Kidney capillary endothelial cell (primary cell): ENCODE measurements around the gene SCG2.
"Not testable (repeated sequence)": the region's sequence is repeated elsewhere in the genome, so short reads cannot be mapped to it uniquely, and the experiment has no call there.

ENCODE experiments used
- DNase-seq: peaks from one replicate; pipeline ENCODE4 v3.0.0-alpha.2; 2018; ENCODE audit warnings: low spot score

SCG2 gene

GRCh38 chr2:223611061-223611460, 8.9 kb upstream of the SCG2 start:
- no peak for DNase-seq

GRCh38 chr2:223607476-223607875, 5.3 kb upstream of the SCG2 start:
- no peak for DNase-seq

- DNase-seq: no peak
Observed at GRCh38 chr2:223606946-223607345, 4.8 kb upstream of the SCG2 start.

- DNase-seq: no peak
Observed at GRCh38 chr2:223604231-223604630, 2.1 kb upstream of the SCG2 start.

DNA sequence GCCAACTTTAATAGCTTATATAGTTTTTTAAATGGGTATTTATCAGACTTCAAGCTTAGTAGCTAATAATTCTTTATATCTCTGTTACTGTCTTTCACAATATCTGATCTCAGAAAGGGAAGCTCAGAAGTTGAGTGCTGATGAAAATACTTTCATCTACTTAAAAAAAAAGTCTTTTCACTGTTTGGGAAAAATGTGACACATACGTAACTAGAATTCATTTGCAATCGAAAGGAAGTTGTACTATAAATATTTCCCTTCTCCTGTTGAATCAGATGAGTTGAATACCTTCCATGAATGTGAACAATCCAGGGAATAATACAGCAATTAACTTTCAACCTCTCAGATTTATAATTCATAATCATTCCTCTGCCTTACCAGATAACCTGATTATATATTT, 811 bp upstream of the SCG2 start:
- no peak for DNase-seq

DNA sequence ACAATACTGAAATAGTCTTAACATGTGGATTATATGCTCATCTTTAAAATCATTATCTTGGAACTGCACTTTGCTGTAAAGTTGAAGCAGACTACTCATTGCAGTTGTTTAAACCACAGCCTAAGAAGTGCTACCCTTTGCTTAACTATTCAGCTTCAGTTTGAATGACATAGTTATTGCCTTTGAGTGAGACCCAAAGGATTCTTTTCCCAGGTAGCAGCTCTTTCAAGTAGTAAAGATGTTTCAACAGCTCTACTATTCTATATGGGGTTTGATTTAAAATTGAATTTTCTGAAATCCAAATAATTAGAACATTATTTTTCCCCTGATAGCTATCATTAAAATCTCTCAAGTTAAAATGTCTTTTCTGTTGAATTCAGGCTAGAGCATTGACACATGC, 1.1 kb downstream of the SCG2 start:
- DNase-seq: no peak

- no peak for DNase-seq
Observed at GRCh38 chr2:223599640-223600380, 2.4 kb downstream of the SCG2 start.

DNA sequence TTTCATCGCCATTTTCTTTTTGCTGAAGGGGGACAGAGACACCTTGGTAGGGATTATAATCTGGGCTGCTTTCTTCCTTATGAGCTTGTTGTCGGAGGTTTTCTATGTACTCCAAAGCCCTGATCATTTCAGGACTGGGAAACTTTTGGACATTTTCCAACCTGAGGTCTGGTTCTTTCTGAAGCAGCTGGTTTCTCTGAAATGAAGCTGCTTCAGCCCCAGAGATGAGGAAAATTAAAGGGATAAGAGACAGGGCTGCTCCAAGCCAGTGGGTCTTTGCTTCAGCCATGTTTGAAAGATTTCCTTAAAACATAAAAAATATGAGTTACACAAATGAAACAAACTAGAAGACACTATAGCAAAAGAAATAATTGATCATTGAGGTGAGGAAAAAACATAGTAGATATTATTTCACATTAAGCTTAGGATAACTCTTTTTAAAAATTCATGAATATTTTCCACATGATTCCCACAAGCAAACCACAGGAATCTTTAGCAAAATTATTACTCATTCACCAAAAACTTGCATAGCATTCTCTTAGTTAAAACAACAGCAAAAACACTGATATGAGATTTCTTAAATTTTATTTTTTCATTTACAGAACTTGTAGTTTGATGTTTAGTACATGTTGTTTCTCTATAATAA, 3.0 kb downstream of the SCG2 start:
- DNase-seq: no peak

GRCh38 chr2:223597076-223597475, 5.1 kb downstream of the SCG2 start:
- DNase-seq: no peak

DNA sequence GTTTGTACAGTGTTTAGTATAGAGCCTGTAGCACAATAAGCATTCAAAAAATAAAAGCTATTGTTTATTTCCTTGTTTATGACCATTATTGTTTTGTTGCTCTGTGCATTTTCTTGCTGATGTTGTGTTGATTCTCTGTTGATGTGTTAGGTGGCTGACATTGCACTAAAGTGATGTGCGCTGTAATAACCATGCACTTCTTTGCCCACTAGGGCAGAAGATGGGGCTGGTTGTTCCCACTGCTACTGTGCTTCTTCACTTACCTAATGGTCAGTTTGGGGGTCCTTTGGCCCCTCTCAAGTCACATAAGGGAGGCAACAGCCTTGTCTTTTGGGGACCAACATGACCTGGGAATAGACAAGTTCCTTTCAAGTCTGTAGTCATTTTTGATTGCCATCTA, 6.0 kb downstream of the SCG2 start:
- DNase-seq: no peak

GRCh38 chr2:223594831-223595230, 7.3 kb downstream of the SCG2 start:
- DNase-seq: no peak

GRCh38 chr2:223594259-223594658, 7.9 kb downstream of the SCG2 start:
- no peak for DNase-seq

DNA sequence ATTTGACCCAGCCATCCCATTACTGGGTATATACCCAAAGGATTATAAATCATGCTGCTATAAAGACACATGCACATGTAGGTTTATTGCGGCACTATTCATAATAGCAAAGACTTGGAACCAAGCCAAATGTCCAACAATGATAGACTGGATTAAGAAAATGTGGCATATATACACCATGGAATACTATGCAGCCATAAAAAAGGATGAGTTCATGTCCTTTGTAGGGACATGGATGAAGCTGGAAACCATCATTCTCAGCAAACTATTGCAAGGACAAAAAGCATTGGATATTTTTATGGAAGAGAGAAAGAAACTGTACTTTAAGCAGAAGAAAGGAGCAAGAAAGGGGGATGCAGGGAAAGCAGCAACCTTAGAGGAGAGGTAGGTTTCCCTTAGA, 9.5 kb downstream of the SCG2 start:
- not testable (repeated sequence) for DNase-seq

- DNase-seq: no peak
Observed at GRCh38 chr2:223591596-223591995, 10.6 kb downstream of the SCG2 start.

DNA sequence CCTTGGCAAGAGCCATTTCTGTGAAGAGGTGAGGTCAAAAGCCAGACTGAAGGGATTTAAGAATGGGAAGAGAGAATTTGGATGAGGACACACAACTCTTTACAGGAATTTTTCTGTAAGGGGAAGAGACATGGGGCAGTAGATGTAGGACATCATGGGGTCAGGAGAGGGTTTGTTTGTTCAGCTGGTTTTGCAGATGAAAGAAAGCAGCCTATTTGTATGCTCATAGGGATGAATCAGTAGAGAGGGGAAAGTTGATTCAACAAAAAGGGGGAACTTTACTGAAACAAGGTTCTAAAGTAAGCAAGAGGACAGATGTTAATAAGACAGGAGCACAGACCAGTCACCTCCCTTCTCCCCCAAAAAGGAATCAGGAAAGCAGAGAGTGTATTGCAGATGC, 11.2 kb downstream of the SCG2 start:
- DNase-seq: no peak

DNA sequence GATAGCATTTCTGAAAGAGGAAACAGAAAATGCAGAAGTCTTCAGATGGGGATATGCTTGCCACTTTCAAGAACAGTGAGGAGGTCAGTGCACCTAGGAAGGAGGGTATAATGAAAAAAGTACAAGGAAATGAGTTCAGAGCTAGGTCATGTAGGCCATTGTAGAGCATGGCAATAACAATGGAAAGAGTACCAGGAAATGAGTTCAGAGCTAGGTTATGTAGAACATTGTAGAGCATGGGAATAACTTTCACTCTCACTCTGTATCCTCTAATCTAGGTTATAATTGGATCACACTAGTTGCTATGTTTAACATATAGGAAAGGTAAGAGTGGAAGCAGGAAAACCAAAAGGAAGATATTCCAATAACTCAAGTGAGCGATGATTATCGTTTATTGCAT, 12.3 kb downstream of the SCG2 start:
- peak; percentile 56 for DNase-seq

DNA sequence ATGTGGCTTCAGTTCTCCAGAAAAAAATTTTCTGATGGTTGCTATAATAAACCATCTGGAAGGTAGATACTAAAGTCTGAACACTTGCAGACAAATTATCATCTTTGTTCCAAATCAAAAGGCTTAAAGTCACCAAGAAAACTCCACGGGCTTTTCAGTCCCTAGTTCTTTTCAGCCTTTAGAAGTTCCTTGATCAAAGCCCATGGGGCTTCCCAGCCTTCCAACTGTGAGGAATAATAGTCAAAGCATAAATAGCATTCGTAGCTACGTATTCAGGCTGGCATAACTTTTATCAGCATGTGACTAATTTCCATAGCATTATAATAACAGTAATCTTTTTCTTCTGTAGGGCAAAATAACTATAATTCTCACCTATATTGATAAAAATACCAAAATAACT, 13.9 kb downstream of the SCG2 start:
- DNase-seq: no peak

DNA sequence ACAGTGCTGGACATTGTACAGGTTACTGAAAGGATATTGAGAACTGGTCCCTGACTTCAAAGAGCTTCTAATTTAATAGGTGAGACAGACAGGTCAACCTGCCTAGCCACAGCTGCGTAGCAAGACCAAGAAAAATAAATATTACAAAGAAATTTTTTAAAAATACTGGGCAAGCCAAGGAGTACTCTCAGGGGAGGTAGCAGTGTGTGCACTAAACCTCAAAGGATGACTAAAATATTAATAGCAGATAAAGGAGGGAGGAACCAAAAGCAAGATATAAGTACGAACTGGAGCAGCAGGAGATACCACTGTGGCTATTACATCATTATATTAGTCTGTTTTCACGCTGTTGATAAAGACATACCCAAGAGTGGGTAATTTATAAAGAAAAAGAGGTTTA, 14.9 kb downstream of the SCG2 start:
- no peak for DNase-seq

GRCh38 chr2:223586261-223586660, 15.9 kb downstream of the SCG2 start:
- no peak for DNase-seq

DNA sequence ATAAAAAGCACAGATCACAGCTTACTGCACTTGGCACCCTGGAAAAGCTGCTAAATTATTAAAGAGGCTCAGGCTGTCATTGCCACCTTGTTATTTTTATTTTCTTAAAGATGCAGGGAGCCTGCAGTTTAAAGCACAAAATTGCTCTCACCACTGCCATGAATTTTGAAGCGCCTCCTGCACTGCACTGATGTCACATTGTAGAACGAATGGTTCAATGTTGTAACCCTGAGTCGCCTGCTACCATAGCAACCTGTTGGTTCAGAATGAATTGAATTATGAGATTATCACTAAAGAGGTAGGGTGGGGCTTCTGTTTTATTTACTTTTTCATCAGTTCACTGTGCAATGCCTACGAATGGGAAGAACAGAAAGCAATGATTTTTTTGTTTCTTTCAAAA, 16.5 kb downstream of the SCG2 start:
- no peak for DNase-seq

GRCh38 chr2:223582001-223582400, 20.2 kb downstream of the SCG2 start:
- no peak for DNase-seq

DNA sequence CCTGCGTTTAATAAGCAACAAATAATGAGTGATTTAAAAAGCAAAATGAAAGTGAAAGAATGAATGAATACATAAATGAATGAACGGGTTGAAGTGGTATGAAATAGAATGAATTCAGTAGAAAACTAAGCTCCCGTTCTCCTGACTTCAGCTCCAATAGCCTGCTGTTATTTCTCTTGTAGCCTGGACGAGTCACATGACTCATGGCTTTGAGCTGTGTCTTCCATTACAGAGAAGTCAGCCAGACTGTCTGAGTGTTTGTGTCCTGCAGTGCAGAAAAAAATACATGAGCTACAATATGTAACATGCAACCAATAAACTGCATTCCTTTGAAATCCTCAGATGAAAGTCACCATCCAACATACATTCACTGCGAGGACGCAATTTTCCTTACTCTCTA, 21.2 kb downstream of the SCG2 start:
- DNase-seq: no peak

DNA sequence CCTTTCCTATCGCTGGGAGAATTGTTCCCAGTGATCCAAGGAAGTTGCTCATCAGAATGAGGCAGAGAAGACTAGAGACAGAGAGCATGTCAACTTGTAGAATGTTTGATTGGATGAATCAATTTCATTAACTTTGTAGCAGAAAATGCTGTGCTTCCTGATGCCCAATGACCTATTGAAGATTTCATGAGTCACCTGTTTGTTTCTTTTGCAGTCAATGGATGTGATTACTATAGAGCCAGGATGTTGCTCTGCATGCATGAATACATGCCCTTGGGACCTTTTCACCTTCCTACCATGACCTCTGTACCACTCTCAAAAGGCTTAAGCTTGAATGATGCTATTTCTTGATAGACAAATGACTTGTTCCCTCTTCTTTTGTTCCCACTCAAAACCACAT, 23.3 kb downstream of the SCG2 start:
- DNase-seq: peak; percentile 33

DNA sequence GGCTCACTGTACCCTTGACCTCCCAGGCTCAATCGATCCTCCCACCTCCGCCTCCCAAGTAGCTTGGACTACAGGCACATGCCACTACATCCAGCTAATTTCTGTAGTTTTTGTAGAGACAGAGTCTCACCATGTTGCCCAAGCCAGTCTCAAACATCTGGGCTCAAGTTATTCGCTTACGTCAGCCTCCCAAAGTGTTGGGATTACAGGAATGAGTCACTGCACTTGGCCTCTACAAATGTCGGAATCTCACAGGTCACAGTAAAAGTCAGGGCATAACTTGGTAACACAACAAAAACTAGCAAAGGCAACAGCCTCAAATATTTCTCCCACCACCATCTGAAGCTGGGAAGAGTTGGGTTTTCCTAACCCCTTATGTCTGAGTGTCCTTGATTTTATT, 25.3 kb downstream of the SCG2 start:
- no peak for DNase-seq
